Sigmoid colon (tissue), 7 donors: ENCODE measurements around the gene ZFYVE21. TPM values are rescaled to one million over a fixed set of nuclear protein-coding genes. Genes with fewer than 3 reads are reported as not detected.

ENCODE experiments used
- DNase-seq: peaks from one replicate; pipeline ENCODE4 v3.0.0-alpha.2; 2019
- H3K27ac ChIP-seq, 4 donors: fragments of 200-600 bp; sonication (generic); one replicate each; pipeline ENCODE4 v1.5.1; 2016 to 2019; ENCODE audit warnings: mild to moderate bottlenecking in 1 of 4
- H3K27me3 ChIP-seq, 3 donors: fragments of 200-600 bp; sonication (generic); one replicate each; pipeline ENCODE4 v1.5.1; 2019; ENCODE audit warnings: mild to moderate bottlenecking in 1 of 3
- H3K36me3 ChIP-seq, 4 donors: fragments of 200-600 bp; sonication (generic); one replicate each; pipeline ENCODE4 v1.5.1; 2016 to 2019
- H3K4me1 ChIP-seq, 4 donors: fragments of 200-600 bp; sonication (generic); one replicate each; pipeline ENCODE4 v1.5.1; 2017 to 2019
- H3K4me3 ChIP-seq, 4 donors: fragments of 200-600 bp; sonication (generic); one replicate each; pipeline ENCODE4 v1.5.1; 2017 to 2019; ENCODE audit warnings: mild to moderate bottlenecking in 2 of 4, moderate library complexity in 1 of 4
- H3K9me3 ChIP-seq, 4 donors: fragments of 200-600 bp in 3 of 4; sonication (generic) in 3 of 4; one replicate each; pipeline versions ENCODE4 v1.5.1 to v1.6.1; 2013 to 2019
- CTCF ChIP-seq, 4 experiments: fragments of 450-650 bp in 3 of 4; fragments of 200-600 bp in 1 of 4; IDR thresholded peaks; one replicate each; pipeline ENCODE4 v1.5.1; 2016 to 2019; ENCODE audit warnings: antibody characterized with exemption in 4 of 4, mild to moderate bottlenecking in 3 of 4, moderate library complexity in 2 of 4
- EP300 ChIP-seq, 4 donors: sonication (generic); formaldehyde crosslinking; IDR thresholded peaks; one replicate each; pipeline ENCODE4 v1.6.1; 2017; ENCODE audit warnings: antibody characterized with exemption in 4 of 4
- POLR2A ChIP-seq, 2 donors: fragments of 450-650 bp; IDR thresholded peaks; one replicate each; pipeline ENCODE4 v1.6.1; 2016; ENCODE audit warnings: antibody characterized with exemption in 2 of 2, mild to moderate bottlenecking in 2 of 2, moderate library complexity in 2 of 2
- POLR2AphosphoS5 ChIP-seq, 4 donors: sonication (generic); formaldehyde crosslinking; IDR thresholded peaks; one replicate each; pipeline ENCODE4 v1.6.1; 2017; ENCODE audit warnings: antibody characterized with exemption in 4 of 4
- WGBS, 2 donors: extraction: QIAGEN DNeasy Blood & Tissue Kit; methylation state at CpG; one replicate each; pipeline ENCODE4 v1.1.7; 2013; 5-methylcytosine and 5-hydroxymethylcytosine counted together
- intact Hi-C: fragments of 100-400 bp; cut with DNase I; formaldehyde crosslinking; loops from one replicate; pipeline ENCODE4 v1.15.1; 2023
- polyA plus RNA-seq, 3 donors: library from polyadenylated mRNA; stranded (reverse); fragments of 200-250 nt; gene quantifications; one replicate each; pipeline ENCODE4 v1.2.3, GENCODE V29; 2013
- total RNA-seq, 4 donors: library from RNA; depleted of rRNA; stranded (reverse); fragments of >200 nt; gene quantifications; one replicate each; pipeline ENCODE4 v1.1.0, GENCODE V29; 2016
- donor health status: healthy with polysubstance abuse.
- donor health status: Bipolar disorder and iron deficiency.
- donor health status: healthy.

The ZFYVE21 gene
- total and polyA plus RNA-seq, 7 donors: 41.7 to 106 (median 86.3) TPM

GRCh38 chr14:103702497-103703432 lies 12.8 kb upstream of the ZFYVE21 start:
- Histone ChIP-seq H3K9me3 (no peaks in the 10 kb centered on the region), H3K27me3 (no peaks in the 10 kb centered on the region), H3K4me3 (no peak overlapping the region), H3K36me3 (peaks cover 0 to 85% (median 33%) of the 10 kb centered on the region in 4 donors), H3K4me1 (peaks cover 0 to 19% (median 16%) of the 10 kb centered on the region in 4 donors), H3K27ac (peak overlapping the region in 1 of 4 donors; percentile 1)
- no peak for DNase-seq
- intact Hi-C loops: no loop called here
- WGBS, 2 donors: 93% methylated on average over 29 of the region's 29 CpGs
- no peak for TF ChIP-seq POLR2A (IDR thresholded peaks at IDR 0.05)

- DNase-seq: no peak
- no peaks in the 10 kb centered on the region for H3K27me3 ChIP-seq
- no peaks in the 10 kb centered on the region for H3K9me3 ChIP-seq
- WGBS, 2 donors: 83 to 89% methylated on average over 24 of the region's 24 CpGs
- H3K27ac ChIP-seq: peak overlapping the region in 3 of 4 donors; percentile 50 to 59 (median 54)
- H3K4me1 ChIP-seq: peaks cover 0 to 19% (median 13%) of the 10 kb centered on the region in 4 donors
- no peak overlapping the region for H3K4me3 ChIP-seq
- intact Hi-C loops: no loop called here
- TF ChIP-seq CTCF (IDR thresholded peaks at IDR 0.05) (no peak), POLR2A (IDR thresholded peaks at IDR 0.05) (no peak), POLR2AphosphoS5 (IDR thresholded peaks at IDR 0.05) (peak in 1 of 4 donors; percentile 3), EP300 (IDR thresholded peaks at IDR 0.05) (no peak)
- peaks cover 0 to 83% (median 28%) of the 10 kb centered on the region in 4 donors for H3K36me3 ChIP-seq
Measured at GRCh38 chr14:103703433-103704385, 11.9 kb upstream of the ZFYVE21 start.

GRCh38 chr14:103704708-103705107 lies 10.9 kb upstream of the ZFYVE21 start:
- H3K27me3 ChIP-seq: no peaks in the 10 kb centered on the region
- H3K9me3 ChIP-seq: no peaks in the 10 kb centered on the region
- H3K4me1 ChIP-seq: peaks cover 0 to 20% (median 14%) of the 10 kb centered on the region in 4 donors
- peaks cover 0 to 73% (median 23%) of the 10 kb centered on the region in 4 donors for H3K36me3 ChIP-seq
- intact Hi-C loops: no loop called here
- WGBS, 2 donors: 81 to 86% methylated on average over 13 of the region's 13 CpGs
- peak overlapping the region; percentile 50 to 59 (median 54) for H3K27ac ChIP-seq
- no peak overlapping the region for H3K4me3 ChIP-seq
- TF ChIP-seq CTCF (IDR thresholded peaks at IDR 0.05) (no peak), EP300 (IDR thresholded peaks at IDR 0.05) (no peak), POLR2AphosphoS5 (IDR thresholded peaks at IDR 0.05) (no peak), POLR2A (IDR thresholded peaks at IDR 0.05) (no peak)
- DNase-seq: no peak

GRCh38 chr14:103705118-103705503 lies 10.5 kb upstream of the ZFYVE21 start:
- WGBS, 2 donors: 69 to 85% methylated on average over 15 of the region's 15 CpGs
- Histone ChIP-seq H3K4me1 (peaks cover 0 to 17% (median 14%) of the 10 kb centered on the region in 4 donors), H3K9me3 (no peaks in the 10 kb centered on the region)

More at GRCh38 chr14:103705118-103705503, 10.5 kb upstream of the ZFYVE21 start:
- no peak overlapping the region for H3K4me3 ChIP-seq
- H3K27ac ChIP-seq: peak overlapping the region; percentile 50 to 59 (median 54)
- peak; percentile 89 for DNase-seq
- peaks cover 0 to 69% (median 22%) of the 10 kb centered on the region in 4 donors for H3K36me3 ChIP-seq
- intact Hi-C loops: no loop called here
- TF ChIP-seq POLR2AphosphoS5 (IDR thresholded peaks at IDR 0.05) (no peak), CTCF (IDR thresholded peaks at IDR 0.05) (no peak), EP300 (IDR thresholded peaks at IDR 0.05) (no peak), POLR2A (IDR thresholded peaks at IDR 0.05) (no peak)
- H3K27me3 ChIP-seq: no peaks in the 10 kb centered on the region
